Peyer's patch (tissue), 4 donors: ENCODE results near the gene TTYH2.

ENCODE experiments used
- CTCF ChIP-seq, 6 experiments: fragments of 450-650 bp in 4 of 6; fragments of 200-600 bp in 2 of 6; sonication (generic) in 1 of 6; IDR thresholded peaks; one replicate each; pipeline ENCODE4 v1.5.1; 2017 to 2019; ENCODE audit warnings: antibody characterized with exemption in 6 of 6, mild to moderate bottlenecking in 3 of 6, moderate library complexity in 1 of 6
- POLR2A ChIP-seq, 2 donors: fragments of 450-650 bp; IDR thresholded peaks; one replicate each; pipeline ENCODE4 v1.5.1; 2017; ENCODE audit warnings: antibody characterized with exemption in 2 of 2, mild to moderate bottlenecking in 2 of 2, moderate library complexity in 2 of 2

GRCh38 chr17:74282587-74283370, 69.4 kb downstream of the TTYH2 start:
- TF ChIP-seq POLR2A (IDR thresholded peaks at IDR 0.05) (no peak), CTCF (IDR thresholded peaks at IDR 0.05) (no peak)
